Measurements from ENCODE around the gene ETV6.

DNA sequence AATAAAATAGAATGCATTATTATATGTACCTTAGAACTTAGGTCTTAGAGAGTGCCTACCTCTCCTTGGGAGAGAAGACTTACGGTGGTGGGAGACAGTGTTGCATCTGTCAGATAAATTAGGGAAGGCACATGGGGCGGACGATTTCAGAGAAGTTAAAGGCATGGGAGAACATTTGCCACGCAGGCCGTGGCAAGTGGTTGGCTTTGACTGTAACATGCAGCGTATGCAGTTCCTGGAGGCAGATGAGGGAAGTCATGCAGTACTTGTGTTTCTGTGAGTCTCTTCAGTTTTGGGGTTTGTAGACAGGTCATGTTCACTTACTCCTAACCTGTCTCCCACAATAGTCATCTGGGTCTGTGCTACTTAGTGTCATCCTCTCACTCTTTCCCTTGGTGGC is 43.6 kb downstream of the ETV6 start:
- TF ChIP-seq, protein P1, sequence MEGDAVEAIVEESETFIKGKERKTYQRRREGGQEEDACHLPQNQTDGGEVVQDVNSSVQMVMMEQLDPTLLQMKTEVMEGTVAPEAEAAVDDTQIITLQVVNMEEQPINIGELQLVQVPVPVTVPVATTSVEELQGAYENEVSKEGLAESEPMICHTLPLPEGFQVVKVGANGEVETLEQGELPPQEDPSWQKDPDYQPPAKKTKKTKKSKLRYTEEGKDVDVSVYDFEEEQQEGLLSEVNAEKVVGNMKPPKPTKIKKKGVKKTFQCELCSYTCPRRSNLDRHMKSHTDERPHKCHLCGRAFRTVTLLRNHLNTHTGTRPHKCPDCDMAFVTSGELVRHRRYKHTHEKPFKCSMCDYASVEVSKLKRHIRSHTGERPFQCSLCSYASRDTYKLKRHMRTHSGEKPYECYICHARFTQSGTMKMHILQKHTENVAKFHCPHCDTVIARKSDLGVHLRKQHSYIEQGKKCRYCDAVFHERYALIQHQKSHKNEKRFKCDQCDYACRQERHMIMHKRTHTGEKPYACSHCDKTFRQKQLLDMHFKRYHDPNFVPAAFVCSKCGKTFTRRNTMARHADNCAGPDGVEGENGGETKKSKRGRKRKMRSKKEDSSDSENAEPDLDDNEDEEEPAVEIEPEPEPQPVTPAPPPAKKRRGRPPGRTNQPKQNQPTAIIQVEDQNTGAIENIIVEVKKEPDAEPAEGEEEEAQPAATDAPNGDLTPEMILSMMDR (optimal IDR thresholded peaks at IDR 0.05 in 1 of 3, IDR thresholded peaks at IDR 0.05 in 1 of 3, conservative IDR thresholded peaks at IDR 0.05 in 1 of 3; ENCODE audit: extremely low read depth in 1 of 3, insufficient read depth in 2 of 3, low read length in 3 of 3): no peak
- TF ChIP-seq EZH2 (IDR thresholded peaks at IDR 0.05; ENCODE audit: low read length): no peak
